ENCODE measurements around the gene RLBP1.

- TF ChIP-seq CTCF (IDR thresholded peaks at IDR 0.05; ENCODE audit: insufficient read depth, low read length) (no peak), POLR2AphosphoS5 (IDR thresholded peaks at IDR 0.05; ENCODE audit: low read depth) (no peak), REST (IDR thresholded peaks at IDR 0.05; ENCODE audit: insufficient replicate concordance, low read depth) (no peak), SPI1 (IDR thresholded peaks at IDR 0.05; ENCODE audit: borderline replicate concordance, low read depth) (no peak)
Measured at GRCh38 chr15:89230277-89230676, 8.9 kb upstream of the RLBP1 start.

Data from HL-60 (cell line).